GM23248 (cell line): ENCODE measurements around the gene CCDC81.

Experiments
- EZH2 ChIP-seq: fragments of 200-600 bp; sonication (generic); IDR thresholded peaks from 2 replicates; pipeline ENCODE4 v1.6.1; 2018; ENCODE audit warnings: antibody characterized with exemption, mild to moderate bottlenecking; ENCODE audit not compliant: insufficient read depth, poor library complexity, severe bottlenecking
- EZH2phosphoT487 ChIP-seq: fragments of 200-600 bp; sonication (generic); IDR thresholded peaks from 2 replicates; pipeline ENCODE4 v1.6.1; 2018; ENCODE audit warnings: antibody characterized with exemption, moderate library complexity, mild to moderate bottlenecking, low read depth; ENCODE audit not compliant: insufficient read depth

GRCh38 chr11:86377972-86378371 lies 3.3 kb downstream of the CCDC81 start:
- TF ChIP-seq EZH2 (no peak), EZH2phosphoT487 (no peak)
